H1 (cell line): Measurements from ENCODE around the gene PFN2. TPM values are rescaled to one million over a fixed set of nuclear protein-coding genes. Genes with fewer than 3 reads are reported as not detected.

Source experiments
- ASH2L ChIP-seq: fragments of 200-600, 300-600 bp; sonication (generic); IDR thresholded peaks from one replicate; pipeline ENCODE4 v1.7.1; 2017; ENCODE audit warnings: low read length
- ATF3 ChIP-seq: IDR thresholded peaks from 2 replicates; pipeline ENCODE4 v1.6.1; 2011; ENCODE audit warnings: low read depth, mild to moderate bottlenecking, low read length; ENCODE audit not compliant: insufficient read depth
- BACH1 ChIP-seq: IDR thresholded peaks from 2 replicates; pipeline ENCODE4 v1.6.1; 2012; ENCODE audit warnings: low read length, improper control_type of control experiment
- BRCA1 ChIP-seq: IDR thresholded peaks from 2 replicates; pipeline ENCODE4 v1.6.1; 2012; ENCODE audit warnings: low read depth, low read length, improper control_type of control experiment
- CBX5 ChIP-seq: fragments of 300-800, 300-1000 bp; sonication (generic); IDR thresholded peaks from 2 replicates; pipeline ENCODE4 v1.7.1; 2016; ENCODE audit warnings: antibody characterized with exemption, low read length, low read depth
- CHD2 ChIP-seq: IDR thresholded peaks from 2 replicates; pipeline ENCODE4 v1.6.1; 2012; ENCODE audit warnings: low read length, improper control_type of control experiment
- EGR1 ChIP-seq: IDR thresholded peaks from 2 replicates; pipeline ENCODE4 v1.6.1; 2011; ENCODE audit warnings: low read depth, low read length, borderline replicate concordance
- EZH2 ChIP-seq: fragments of 200-600 bp; sonication (generic); IDR thresholded peaks from 2 replicates; pipeline ENCODE4 v1.7.1; 2012; ENCODE audit warnings: low read depth, mild to moderate bottlenecking, moderate library complexity, low read length, inconsistent platforms; ENCODE audit not compliant: severe bottlenecking
- KDM4A ChIP-seq: IDR thresholded peaks from one replicate; pipeline ENCODE4 v1.7.1; 2012; ENCODE audit warnings: low read depth, mild to moderate bottlenecking, moderate library complexity, low read length, inconsistent platforms; ENCODE audit not compliant: severe bottlenecking
- KDM5A ChIP-seq: fragments of 200-600 bp; IDR thresholded peaks from 2 replicates; pipeline ENCODE4 v1.7.1; 2012; ENCODE audit warnings: mild to moderate bottlenecking, low read length, inconsistent platforms, mixed read lengths
- PHF8 ChIP-seq: fragments of 200-600 bp; sonication (generic); conservative IDR thresholded peaks from 2 replicates; pipeline ENCODE4 v1.7.1; 2012; ENCODE audit warnings: low read depth, mild to moderate bottlenecking, inconsistent platforms, low read length, moderate library complexity
- POLR2A ChIP-seq, 2 experiments: IDR thresholded peaks; 1 replicate in 1 of 2; 2 replicates in 1 of 2; pipeline ENCODE4 v1.6.1; 2011; ENCODE audit warnings: low read depth in 2 of 2, low read length in 2 of 2, mild to moderate bottlenecking in 2 of 2; ENCODE audit errors: control extremely low read depth in 1 of 2
- POLR2AphosphoS5 ChIP-seq: IDR thresholded peaks from 2 replicates; pipeline ENCODE4 v1.6.1; 2011; ENCODE audit warnings: low read depth, low read length
- RAD21 ChIP-seq, 2 experiments: IDR thresholded peaks in 1 of 2; conservative IDR thresholded peaks in 1 of 2; 2 replicates each; pipeline ENCODE4 v1.6.1; 2011; ENCODE audit warnings: low read depth in 2 of 2, low read length in 2 of 2, improper control_type of control experiment in 1 of 2, inconsistent platforms in 1 of 2, mild to moderate bottlenecking in 1 of 2, moderate library complexity in 1 of 2
- SIN3A ChIP-seq, 2 experiments: IDR thresholded peaks in 1 of 2; conservative IDR thresholded peaks in 1 of 2; 2 replicates each; pipeline ENCODE4 v1.6.1; 2011 to 2012; ENCODE audit warnings: low read length in 2 of 2, improper control_type of control experiment in 1 of 2, low read depth in 1 of 2, mild to moderate bottlenecking in 1 of 2
- SIX5 ChIP-seq: IDR thresholded peaks from 2 replicates; pipeline ENCODE4 v1.6.1; 2011; ENCODE audit warnings: mild to moderate bottlenecking, low read depth, low read length
- TAF1 ChIP-seq: IDR thresholded peaks from 2 replicates; pipeline ENCODE4 v1.6.1; 2011; ENCODE audit warnings: mild to moderate bottlenecking, low read depth, low read length
- TAF7 ChIP-seq: optimal IDR thresholded peaks from 2 replicates; pipeline ENCODE3; 2011; ENCODE audit warnings: low read depth, mild to moderate bottlenecking, inconsistent platforms, low read length, moderate library complexity, borderline replicate concordance
- YY1 ChIP-seq: IDR thresholded peaks from 2 replicates; pipeline ENCODE4 v1.6.1; 2011; ENCODE audit warnings: low read depth, mild to moderate bottlenecking, low read length
- polyA plus RNA-seq, 7 experiments: library from polyadenylated mRNA; depleted of rRNA in 3 of 7; stranded (reverse) in 5 of 7; unstranded in 2 of 7; fragments of >200 nt in 5 of 7; fragments of 200-250 nt in 2 of 7; gene quantifications; 1 replicate in 5 of 7; 2 replicates in 1 of 7; 4 replicates in 1 of 7; pipeline versions ENCODE4 v1.2.1 to v1.2.3, GENCODE V29; 2011 to 2013; ENCODE audit warnings: missing spikeins in 2 of 7, mixed read lengths in 2 of 7
- total RNA-seq: library from RNA; stranded (reverse); fragmentation: NEBNext Ultra II Directional; extraction: Animal tissue kit (Norgen Biotek cat#: 25700); gene quantifications from 2 replicates; pipeline ENCODE4 v1.2.1, GENCODE V29; 2021
- TF ChIP-seq, protein P1 (sequence below): IDR thresholded peaks from 2 replicates; pipeline ENCODE4 v1.6.1; 2012; ENCODE audit warnings: inconsistent platforms

PFN2 gene
- total and polyA plus RNA-seq, 2 of the 8 experiments (the other 6 are each of a cell fraction or from before 2014, with no cell fraction given) = 175 to 311 TPM

GRCh38 chr3:149970716-149971402 lies at the start of gene PFN2 (continued):
- TF ChIP-seq PHF8 (0 out of 2 replicates have a peak, but pooled peaks have one; percentile 74), KDM5A (no peak), RAD21 (IDR thresholded peaks at IDR 0.05 in 1 of 2, conservative IDR thresholded peaks at IDR 0.05 in 1 of 2; ENCODE audit: low read depth in 2 of 2, low read length in 2 of 2) (0 out of 4 replicates have a peak, but pooled peaks of 1 of the 2 experiments have one; percentile 1), YY1 (peak; percentile 89), CBX5 (no peak), BRCA1 (no peak), EGR1 (no peak), POLR2AphosphoS5 (peak; percentile 94), CHD2 (peak; percentile 78), TAF1 (peak; percentile 89), SIN3A (conservative IDR thresholded peaks at IDR 0.05 in 1 of 2, IDR thresholded peaks at IDR 0.05 in 1 of 2; ENCODE audit: low read depth in 1 of 2, low read length in 2 of 2) (0 out of 4 replicates have a peak, but pooled peaks have one; percentile 1 to 2), ATF3 (no peak), TAF7 (peak; percentile 79), POLR2A (IDR thresholded peaks at IDR 0.05; ENCODE audit: control extremely low read depth in 1 of 2, low read depth in 2 of 2, low read length in 2 of 2) (peak; percentile 83 to 85; a peak in 2 of 3 replicates), ASH2L (peak; percentile 94), EZH2 (no peak), KDM4A (peak; percentile 37), SIX5 (no peak), BACH1 (peak; percentile 43; the same call in 1 of the 2 replicates)
- TF ChIP-seq, protein P1, sequence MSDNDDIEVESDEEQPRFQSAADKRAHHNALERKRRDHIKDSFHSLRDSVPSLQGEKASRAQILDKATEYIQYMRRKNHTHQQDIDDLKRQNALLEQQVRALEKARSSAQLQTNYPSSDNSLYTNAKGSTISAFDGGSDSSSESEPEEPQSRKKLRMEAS = peak; percentile 97
